Esophagus (tissue), 2 donors: ENCODE measurements around the gene SLC28A1. TPM values are rescaled to one million over a fixed set of nuclear protein-coding genes. Genes with fewer than 3 reads are reported as not detected.

Experiments
- H3K27ac ChIP-seq, 2 donors: one replicate each; pipeline ENCODE4 v1.5.1; 2013; ENCODE audit warnings: low read depth in 2 of 2, mild to moderate bottlenecking in 2 of 2, inconsistent platforms in 1 of 2, low read length in 1 of 2, moderate library complexity in 1 of 2
- H3K27me3 ChIP-seq, 2 donors: one replicate each; pipeline ENCODE4 v1.6.1; 2013; ENCODE audit warnings: low read length in 2 of 2, control low read depth in 1 of 2, mild to moderate bottlenecking in 1 of 2; ENCODE audit not compliant: insufficient read depth in 2 of 2, control insufficient read depth in 1 of 2
- H3K36me3 ChIP-seq, 2 donors: one replicate each; pipeline ENCODE4 v1.6.1; 2013; ENCODE audit warnings: low read length in 1 of 2; ENCODE audit not compliant: control insufficient read depth in 2 of 2, insufficient read depth in 2 of 2
- H3K4me1 ChIP-seq, 2 donors: one replicate each; pipeline ENCODE4 v1.6.1; 2013; ENCODE audit warnings: low read length in 1 of 2; ENCODE audit not compliant: control insufficient read depth in 2 of 2, insufficient read depth in 2 of 2
- H3K4me3 ChIP-seq, 2 donors: one replicate each; pipeline ENCODE4 v1.5.1; 2013; ENCODE audit warnings: low read length in 2 of 2, mild to moderate bottlenecking in 2 of 2, low read depth in 1 of 2, moderate library complexity in 1 of 2
- H3K9me3 ChIP-seq, 2 donors: one replicate each; pipeline ENCODE4 v1.6.1; 2013; ENCODE audit warnings: mild to moderate bottlenecking in 2 of 2, low read depth in 1 of 2, low read length in 1 of 2, moderate library complexity in 1 of 2; ENCODE audit not compliant: control insufficient read depth in 2 of 2, insufficient read depth in 1 of 2
- WGBS, 2 donors: extraction: QIAGEN DNeasy Blood & Tissue Kit; methylation state at CpG; one replicate each; pipeline ENCODE4 v1.1.7; 2013; 5-methylcytosine and 5-hydroxymethylcytosine counted together
- polyA plus RNA-seq, 2 donors: library from polyadenylated mRNA; stranded (reverse); fragments of 200-250 nt; gene quantifications; one replicate each; pipeline ENCODE4 v1.2.3, GENCODE V29; 2013
- donor health status: healthy with polysubstance abuse.
- donor health status: Bipolar disorder and iron deficiency.

SLC28A1 gene
- polyA plus RNA-seq, 2 donors: 0.02 to 0.08 TPM

DNA sequence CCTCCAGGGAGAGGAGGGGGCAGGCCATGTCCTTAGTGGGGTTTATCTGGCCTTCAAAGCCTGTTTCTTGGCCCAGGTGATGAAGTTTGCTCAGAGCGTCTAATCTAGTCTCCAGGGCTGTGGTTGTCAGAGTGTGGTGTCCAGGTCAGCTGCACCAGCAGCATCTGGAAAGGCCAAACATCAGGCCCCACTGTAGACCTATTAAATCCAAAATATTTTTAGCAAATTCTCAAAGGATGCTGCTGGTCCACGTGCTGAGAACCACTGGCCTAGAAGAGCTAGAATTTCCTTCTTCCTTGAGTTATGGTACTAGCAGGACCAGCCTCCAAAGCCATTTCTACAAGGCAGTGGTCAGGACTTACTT is 28.9 kb downstream of the SLC28A1 start:
- Histone ChIP-seq H3K27me3 (no peaks in the 10 kb centered on the region), H3K9me3 (no peaks in the 10 kb centered on the region), H3K4me1 (peaks cover 3 to 19% of the 10 kb centered on the region in 2 donors), H3K36me3 (no peaks in the 10 kb centered on the region), H3K4me3 (no peak overlapping the region), H3K27ac (peak overlapping the region in 1 of 2 donors; percentile 20)
- 72 to 79% methylated on average over 2 of the region's 2 CpGs for WGBS, 2 donors

GRCh38 chr15:84914351-84914750 is 29.9 kb downstream of the SLC28A1 start:
- Histone ChIP-seq H3K36me3 (no peaks in the 10 kb centered on the region), H3K4me1 (peaks cover 3 to 16% of the 10 kb centered on the region in 2 donors), H3K4me3 (no peak overlapping the region), H3K27ac (peak overlapping the region in 1 of 2 donors; percentile 18), H3K27me3 (no peaks in the 10 kb centered on the region), H3K9me3 (no peaks in the 10 kb centered on the region)
- WGBS, 2 donors: 70 to 76% methylated on average over 5 of the region's 5 CpGs

DNA sequence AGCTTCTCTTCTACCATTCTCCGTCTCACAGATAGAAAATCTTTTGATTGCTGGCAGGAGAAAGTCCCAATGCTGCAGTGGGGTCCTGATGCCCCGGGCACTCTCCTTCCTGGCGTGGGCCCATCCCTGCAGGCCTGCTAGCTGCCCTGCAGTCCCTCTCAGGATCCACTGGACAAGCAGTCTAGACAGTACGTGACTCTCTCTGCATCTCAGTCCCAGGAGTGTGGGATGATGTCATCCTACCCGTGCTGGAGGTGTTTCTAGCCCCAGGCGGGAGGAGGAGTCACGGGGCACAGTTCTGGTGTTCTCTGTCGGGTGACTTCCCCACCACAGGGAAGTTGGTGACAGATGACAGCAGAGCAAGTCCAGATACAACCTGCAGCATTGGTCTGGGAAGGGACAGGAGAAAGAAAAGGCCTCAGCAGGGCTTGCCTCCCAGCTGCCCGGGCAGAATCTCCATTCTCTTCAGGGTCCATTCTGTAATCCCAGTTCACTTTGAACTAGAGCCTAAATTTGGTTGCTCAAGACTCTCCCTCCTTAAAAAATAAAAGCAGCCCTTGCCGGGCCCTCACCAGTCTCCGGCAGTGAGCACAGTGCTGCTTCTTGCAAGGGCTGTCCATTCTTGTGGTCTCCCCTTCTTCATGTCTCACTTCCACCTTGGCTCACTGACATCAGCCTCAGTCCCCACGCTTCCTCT is 30.6 kb downstream of the SLC28A1 start:
- Histone ChIP-seq H3K27ac (peak overlapping the region; percentile 18 to 74), H3K27me3 (no peaks in the 10 kb centered on the region), H3K9me3 (no peaks in the 10 kb centered on the region), H3K4me1 (peaks cover 3 to 16% of the 10 kb centered on the region in 2 donors), H3K36me3 (no peaks in the 10 kb centered on the region), H3K4me3 (no peak overlapping the region)
- WGBS, 2 donors: 44 to 59% methylated on average over 12 of the region's 12 CpGs

- no peaks in the 10 kb centered on the region for H3K27me3 ChIP-seq
- H3K27ac ChIP-seq: peak overlapping the region; percentile 18 to 74
- peaks cover 3 to 16% of the 10 kb centered on the region in 2 donors for H3K4me1 ChIP-seq
- no peaks in the 10 kb centered on the region for H3K36me3 ChIP-seq
- 85 to 86% methylated on average over 3 of the region's 3 CpGs for WGBS, 2 donors
- H3K9me3 ChIP-seq: no peaks in the 10 kb centered on the region
- H3K4me3 ChIP-seq: no peak overlapping the region
These were observed 31.1 kb downstream of the SLC28A1 start for GRCh38 chr15:84915606-84915958.

GRCh38 chr15:84917452-84917851 is 33.0 kb downstream of the SLC28A1 start:
- no peak overlapping the region for H3K4me3 ChIP-seq
- WGBS, 2 donors: 91 to 94% methylated on average over 1 of the region's 1 CpG
- no peaks in the 10 kb centered on the region for H3K9me3 ChIP-seq
- H3K27me3 ChIP-seq: no peaks in the 10 kb centered on the region
- no peaks in the 10 kb centered on the region for H3K36me3 ChIP-seq
- no peak overlapping the region for H3K27ac ChIP-seq
- peaks cover 0 to 6% of the 10 kb centered on the region in 2 donors for H3K4me1 ChIP-seq

DNA sequence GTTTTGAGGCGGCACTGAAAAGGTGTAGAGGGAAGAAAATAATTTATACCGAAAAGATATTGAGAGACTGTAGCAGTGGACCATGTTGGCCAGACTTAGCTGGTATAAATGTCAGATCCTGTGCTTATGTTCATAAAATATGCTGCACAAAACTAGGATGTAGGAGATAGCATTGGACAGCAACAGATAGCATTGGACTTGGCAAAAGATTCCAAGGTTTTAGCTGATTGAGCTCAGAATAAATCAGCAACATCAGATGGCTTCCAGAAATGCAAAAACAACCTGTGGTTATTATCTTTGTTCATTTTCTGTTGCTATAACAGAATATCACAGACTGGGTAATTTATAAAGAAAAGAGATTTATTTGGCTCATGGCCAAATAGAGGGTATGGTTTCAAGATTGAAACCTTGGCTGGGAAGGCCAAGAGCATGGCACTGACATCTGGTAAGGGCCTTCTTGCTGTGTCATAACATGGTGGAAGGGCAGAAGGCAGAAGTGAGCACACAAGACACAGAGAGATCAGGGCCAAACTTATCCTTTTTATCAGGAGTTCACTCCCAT is 34.7 kb downstream of the SLC28A1 start:
- Histone ChIP-seq H3K4me3 (no peak overlapping the region), H3K27ac (no peak overlapping the region), H3K9me3 (no peaks in the 10 kb centered on the region), H3K36me3 (no peaks in the 10 kb centered on the region), H3K4me1 (peaks cover 0 to 5% of the 10 kb centered on the region in 2 donors), H3K27me3 (no peaks in the 10 kb centered on the region)
- 94 to 96% methylated on average over 2 of the region's 2 CpGs for WGBS, 2 donors

GRCh38 chr15:84921121-84921520 is 36.7 kb downstream of the SLC28A1 start:
- no peaks in the 10 kb centered on the region for H3K9me3 ChIP-seq
- H3K36me3 ChIP-seq: no peaks in the 10 kb centered on the region
- no peak overlapping the region for H3K27ac ChIP-seq
- no peak overlapping the region for H3K4me3 ChIP-seq
- no peaks in the 10 kb centered on the region for H3K4me1 ChIP-seq
- 84 to 98% methylated on average over 2 of the region's 2 CpGs for WGBS, 2 donors
- H3K27me3 ChIP-seq: no peaks in the 10 kb centered on the region

DNA sequence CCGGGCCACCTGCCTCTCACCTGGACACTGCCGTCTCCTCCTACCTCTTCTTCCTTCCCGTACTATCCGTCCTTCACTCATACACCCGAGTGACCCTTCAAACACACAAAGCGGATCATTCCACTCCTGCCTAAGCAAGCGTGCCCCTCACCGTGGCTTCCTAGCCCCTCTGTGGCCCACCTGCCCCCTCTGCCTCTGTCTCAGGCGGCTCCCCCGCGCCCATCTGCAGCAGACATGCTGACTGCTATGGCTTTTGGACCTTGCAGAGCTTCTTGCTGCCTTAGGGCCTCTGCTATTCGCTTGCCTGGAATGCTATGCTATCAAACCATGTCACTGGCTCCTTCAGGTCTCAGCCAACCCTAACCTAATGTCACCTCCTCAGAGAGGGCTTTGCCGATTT is 38.1 kb downstream of the SLC28A1 start:
- H3K27me3 ChIP-seq: no peaks in the 10 kb centered on the region
- WGBS, 2 donors: 93% methylated on average over 13 of the region's 13 CpGs
- no peaks in the 10 kb centered on the region for H3K9me3 ChIP-seq
- H3K4me1 ChIP-seq: no peaks in the 10 kb centered on the region
- no peak overlapping the region for H3K27ac ChIP-seq
- no peak overlapping the region for H3K4me3 ChIP-seq
- no peaks in the 10 kb centered on the region for H3K36me3 ChIP-seq

DNA sequence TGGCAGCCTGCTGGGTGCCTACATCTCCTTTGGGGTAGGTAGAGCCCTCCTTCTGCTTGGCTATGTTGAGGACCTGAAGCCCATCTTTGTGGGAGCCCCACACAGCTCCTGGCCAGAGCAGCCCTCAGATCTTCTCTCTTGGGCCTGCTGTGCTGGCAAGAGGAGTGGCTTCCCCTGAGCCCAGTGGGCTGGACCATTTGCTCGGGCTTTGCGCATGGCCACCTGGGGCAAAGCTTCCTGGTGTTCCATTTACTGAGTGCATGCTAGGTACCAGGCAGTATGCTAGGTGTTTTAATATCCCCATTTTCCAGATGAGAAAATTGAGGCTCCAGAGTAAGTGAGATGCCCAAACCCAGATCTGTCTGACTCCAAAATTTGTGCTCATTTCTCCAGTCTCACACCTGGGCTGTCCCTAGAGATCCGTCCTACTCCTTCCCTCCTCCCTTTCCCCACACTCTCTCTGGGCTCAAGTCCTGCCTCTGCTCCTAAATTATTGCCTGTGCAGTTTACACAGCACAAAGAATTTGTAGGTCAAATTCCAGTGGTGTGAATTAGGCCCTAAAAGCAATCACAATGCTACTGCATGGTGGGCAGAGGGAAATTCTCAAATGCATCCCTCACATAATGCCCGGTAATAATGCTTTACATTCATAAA is 39.7 kb downstream of the SLC28A1 start:
- H3K27me3 ChIP-seq: no peaks in the 10 kb centered on the region
- H3K27ac ChIP-seq: no peak overlapping the region
- no peaks in the 10 kb centered on the region for H3K36me3 ChIP-seq
- no peak overlapping the region for H3K4me3 ChIP-seq
- H3K9me3 ChIP-seq: no peaks in the 10 kb centered on the region
- H3K4me1 ChIP-seq: no peaks in the 10 kb centered on the region
- 70 to 74% methylated on average over 4 of the region's 4 CpGs for WGBS, 2 donors
